GM23338 (cell line): Measurements from ENCODE around the gene STK32C.

ENCODE experiments used
- CREB1 ChIP-seq: fragments of 250-450 bp; sonication (Bioruptor Pico); IDR thresholded peaks from 2 replicates; pipeline ENCODE4 v1.5.0; 2020; ENCODE audit warnings: low read depth, mild to moderate bottlenecking, moderate library complexity
- CTCF ChIP-seq, 2 experiments: fragments of 200-600 bp in 1 of 2; sonication (generic) in 1 of 2; conservative IDR thresholded peaks; 2 replicates each; pipeline versions ENCODE4 v1.5.1 to v1.6.1; 2016 to 2017; ENCODE audit warnings: antibody characterized with exemption in 2 of 2, low read depth in 2 of 2, mild to moderate bottlenecking in 2 of 2, moderate library complexity in 1 of 2
- EZH2 ChIP-seq: fragments of 200-600 bp; sonication (generic); IDR thresholded peaks from one replicate; pipeline ENCODE4 v1.8.0; 2017; ENCODE audit warnings: antibody characterized with exemption, mild to moderate bottlenecking, low read depth; ENCODE audit not compliant: unreplicated experiment
- EZH2phosphoT487 ChIP-seq: fragments of 200-600 bp; sonication (generic); IDR thresholded peaks from one replicate; pipeline ENCODE4 v1.8.1; 2018; ENCODE audit warnings: antibody characterized with exemption; ENCODE audit not compliant: unreplicated experiment
- JUNB ChIP-seq: IDR thresholded peaks from one replicate; pipeline ENCODE4 v1.6.1; 2016; ENCODE audit warnings: antibody characterized with exemption; ENCODE audit not compliant: unreplicated experiment
- NANOG ChIP-seq: IDR thresholded peaks from 2 replicates; pipeline ENCODE4 v1.6.1; 2016; ENCODE audit warnings: antibody characterized with exemption, borderline replicate concordance
- POLR2AphosphoS5 ChIP-seq: IDR thresholded peaks from 2 replicates; pipeline ENCODE4 v1.6.1; 2016; ENCODE audit warnings: antibody characterized with exemption, low read depth
- ZNF114 ChIP-seq: fragments of 250-450 bp; sonication (Bioruptor Pico); IDR thresholded peaks from 2 replicates; pipeline ENCODE4 v1.5.0; 2020; ENCODE audit warnings: mild to moderate bottlenecking, moderate library complexity
- ZNF331 ChIP-seq: fragments of 250-450 bp; sonication (Bioruptor Pico); IDR thresholded peaks from 2 replicates; pipeline ENCODE4 v1.5.0; 2020; ENCODE audit warnings: low read depth, mild to moderate bottlenecking, moderate library complexity
- TF ChIP-seq, protein P1 (sequence below): IDR thresholded peaks from 2 replicates; pipeline ENCODE4 v1.6.1; 2016; ENCODE audit warnings: antibody characterized with exemption
- TF ChIP-seq, protein P2 (sequence below): IDR thresholded peaks from one replicate; pipeline ENCODE4 v1.6.1; 2018; ENCODE audit warnings: antibody characterized with exemption; ENCODE audit not compliant: unreplicated experiment

GRCh38 chr10:132300582-132300981 lies 7.2 kb downstream of the STK32C start:
- TF ChIP-seq CTCF (conservative IDR thresholded peaks at IDR 0.05; ENCODE audit: low read depth in 2 of 2) (no peak), ZNF331 (CRISPR knock-in tag) (no peak), POLR2AphosphoS5 (no peak), EZH2phosphoT487 (no peak), EZH2 (no peak), CREB1 (CRISPR knock-in tag) (no peak), NANOG (no peak), JUNB (no peak), ZNF114 (CRISPR knock-in tag) (no peak)
- TF ChIP-seq, protein P1, sequence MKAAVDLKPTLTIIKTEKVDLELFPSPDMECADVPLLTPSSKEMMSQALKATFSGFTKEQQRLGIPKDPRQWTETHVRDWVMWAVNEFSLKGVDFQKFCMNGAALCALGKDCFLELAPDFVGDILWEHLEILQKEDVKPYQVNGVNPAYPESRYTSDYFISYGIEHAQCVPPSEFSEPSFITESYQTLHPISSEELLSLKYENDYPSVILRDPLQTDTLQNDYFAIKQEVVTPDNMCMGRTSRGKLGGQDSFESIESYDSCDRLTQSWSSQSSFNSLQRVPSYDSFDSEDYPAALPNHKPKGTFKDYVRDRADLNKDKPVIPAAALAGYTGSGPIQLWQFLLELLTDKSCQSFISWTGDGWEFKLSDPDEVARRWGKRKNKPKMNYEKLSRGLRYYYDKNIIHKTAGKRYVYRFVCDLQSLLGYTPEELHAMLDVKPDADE, result no peak
- TF ChIP-seq, protein P2, sequence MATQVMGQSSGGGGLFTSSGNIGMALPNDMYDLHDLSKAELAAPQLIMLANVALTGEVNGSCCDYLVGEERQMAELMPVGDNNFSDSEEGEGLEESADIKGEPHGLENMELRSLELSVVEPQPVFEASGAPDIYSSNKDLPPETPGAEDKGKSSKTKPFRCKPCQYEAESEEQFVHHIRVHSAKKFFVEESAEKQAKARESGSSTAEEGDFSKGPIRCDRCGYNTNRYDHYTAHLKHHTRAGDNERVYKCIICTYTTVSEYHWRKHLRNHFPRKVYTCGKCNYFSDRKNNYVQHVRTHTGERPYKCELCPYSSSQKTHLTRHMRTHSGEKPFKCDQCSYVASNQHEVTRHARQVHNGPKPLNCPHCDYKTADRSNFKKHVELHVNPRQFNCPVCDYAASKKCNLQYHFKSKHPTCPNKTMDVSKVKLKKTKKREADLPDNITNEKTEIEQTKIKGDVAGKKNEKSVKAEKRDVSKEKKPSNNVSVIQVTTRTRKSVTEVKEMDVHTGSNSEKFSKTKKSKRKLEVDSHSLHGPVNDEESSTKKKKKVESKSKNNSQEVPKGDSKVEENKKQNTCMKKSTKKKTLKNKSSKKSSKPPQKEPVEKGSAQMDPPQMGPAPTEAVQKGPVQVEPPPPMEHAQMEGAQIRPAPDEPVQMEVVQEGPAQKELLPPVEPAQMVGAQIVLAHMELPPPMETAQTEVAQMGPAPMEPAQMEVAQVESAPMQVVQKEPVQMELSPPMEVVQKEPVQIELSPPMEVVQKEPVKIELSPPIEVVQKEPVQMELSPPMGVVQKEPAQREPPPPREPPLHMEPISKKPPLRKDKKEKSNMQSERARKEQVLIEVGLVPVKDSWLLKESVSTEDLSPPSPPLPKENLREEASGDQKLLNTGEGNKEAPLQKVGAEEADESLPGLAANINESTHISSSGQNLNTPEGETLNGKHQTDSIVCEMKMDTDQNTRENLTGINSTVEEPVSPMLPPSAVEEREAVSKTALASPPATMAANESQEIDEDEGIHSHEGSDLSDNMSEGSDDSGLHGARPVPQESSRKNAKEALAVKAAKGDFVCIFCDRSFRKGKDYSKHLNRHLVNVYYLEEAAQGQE, result no peak
